HEK293T (cell line): ENCODE data around the gene LMTK3.

Experiments
- CTCF ChIA-PET: fragments of 350-600 bp; formaldehyde crosslinking; extraction: SDS; loops from one replicate; lab custom pipeline; 2021; ENCODE audit warnings: antibody characterized with exemption, inconsistent platforms; lab: Yijun Ruan, JAX
- POLR2A ChIA-PET: fragments of 350-600 bp; formaldehyde crosslinking; extraction: SDS; loops from one replicate; lab custom pipeline; 2020; ENCODE audit warnings: antibody characterized with exemption, inconsistent platforms; lab: Yijun Ruan, JAX
- DNase-seq: peaks from one replicate; pipeline ENCODE4 v3.0.0; 2012; ENCODE audit warnings: mixed read lengths; ENCODE audit errors: extremely low spot score
- ARNT ChIP-seq: fragments of 450-650 bp; IDR thresholded peaks from 2 replicates; pipeline ENCODE4 v1.6.1; 2017; ENCODE audit warnings: mild to moderate bottlenecking
- BHLHE40 ChIP-seq: fragments of 450-650 bp; IDR thresholded peaks from 2 replicates; pipeline ENCODE4 v1.6.1; 2016; ENCODE audit warnings: mild to moderate bottlenecking, moderate library complexity, borderline replicate concordance
- CTBP1 ChIP-seq: fragments of 450-650 bp; IDR thresholded peaks from 2 replicates; pipeline ENCODE4 v1.6.1; 2016; ENCODE audit warnings: borderline replicate concordance
- ELF4 ChIP-seq: fragments of 450-650 bp; IDR thresholded peaks from 2 replicates; pipeline ENCODE4 v1.6.1; 2017; ENCODE audit warnings: antibody characterized with exemption
- FOXA1 ChIP-seq: fragments of 450-650 bp; IDR thresholded peaks from 2 replicates; pipeline ENCODE4 v1.6.1; 2016; ENCODE audit warnings: mild to moderate bottlenecking
- FOXK2 ChIP-seq: fragments of 450-650 bp; IDR thresholded peaks from 2 replicates; pipeline ENCODE4 v1.6.1; 2016; ENCODE audit warnings: mild to moderate bottlenecking
- FOXM1 ChIP-seq: fragments of 450-650 bp; IDR thresholded peaks from 2 replicates; pipeline ENCODE4 v1.6.1; 2017; ENCODE audit warnings: mild to moderate bottlenecking, borderline replicate concordance
- HDGF ChIP-seq: fragments of 450-650 bp; IDR thresholded peaks from 2 replicates; pipeline ENCODE4 v1.6.1; 2017; ENCODE audit warnings: antibody characterized with exemption, borderline replicate concordance
- L3MBTL2 ChIP-seq: fragments of 450-650 bp; conservative IDR thresholded peaks from 2 replicates; pipeline ENCODE4 v1.6.1; 2016; ENCODE audit warnings: mild to moderate bottlenecking
- LEF1 ChIP-seq: fragments of 450-650 bp; IDR thresholded peaks from 2 replicates; pipeline ENCODE4 v1.6.1; 2017; ENCODE audit warnings: mild to moderate bottlenecking, borderline replicate concordance
- NFRKB ChIP-seq: fragments of 450-650 bp; IDR thresholded peaks from 2 replicates; pipeline ENCODE4 v1.6.1; 2016; ENCODE audit warnings: mild to moderate bottlenecking, moderate library complexity
- PKNOX1 ChIP-seq: fragments of 450-650 bp; IDR thresholded peaks from 2 replicates; pipeline ENCODE4 v1.6.1; 2016
- SP1 ChIP-seq: fragments of 450-650 bp; IDR thresholded peaks from 2 replicates; pipeline ENCODE4 v1.6.1; 2017
- SUZ12 ChIP-seq: fragments of 450-650 bp; IDR thresholded peaks from 2 replicates; pipeline ENCODE4 v1.6.1; 2016; ENCODE audit warnings: mild to moderate bottlenecking
- TARDBP ChIP-seq: fragments of 450-650 bp; IDR thresholded peaks from 2 replicates; pipeline ENCODE4 v1.6.1; 2016
- ZNF384 ChIP-seq: fragments of 450-650 bp; IDR thresholded peaks from 2 replicates; pipeline ENCODE4 v1.6.1; 2016

LMTK3 gene

DNA sequence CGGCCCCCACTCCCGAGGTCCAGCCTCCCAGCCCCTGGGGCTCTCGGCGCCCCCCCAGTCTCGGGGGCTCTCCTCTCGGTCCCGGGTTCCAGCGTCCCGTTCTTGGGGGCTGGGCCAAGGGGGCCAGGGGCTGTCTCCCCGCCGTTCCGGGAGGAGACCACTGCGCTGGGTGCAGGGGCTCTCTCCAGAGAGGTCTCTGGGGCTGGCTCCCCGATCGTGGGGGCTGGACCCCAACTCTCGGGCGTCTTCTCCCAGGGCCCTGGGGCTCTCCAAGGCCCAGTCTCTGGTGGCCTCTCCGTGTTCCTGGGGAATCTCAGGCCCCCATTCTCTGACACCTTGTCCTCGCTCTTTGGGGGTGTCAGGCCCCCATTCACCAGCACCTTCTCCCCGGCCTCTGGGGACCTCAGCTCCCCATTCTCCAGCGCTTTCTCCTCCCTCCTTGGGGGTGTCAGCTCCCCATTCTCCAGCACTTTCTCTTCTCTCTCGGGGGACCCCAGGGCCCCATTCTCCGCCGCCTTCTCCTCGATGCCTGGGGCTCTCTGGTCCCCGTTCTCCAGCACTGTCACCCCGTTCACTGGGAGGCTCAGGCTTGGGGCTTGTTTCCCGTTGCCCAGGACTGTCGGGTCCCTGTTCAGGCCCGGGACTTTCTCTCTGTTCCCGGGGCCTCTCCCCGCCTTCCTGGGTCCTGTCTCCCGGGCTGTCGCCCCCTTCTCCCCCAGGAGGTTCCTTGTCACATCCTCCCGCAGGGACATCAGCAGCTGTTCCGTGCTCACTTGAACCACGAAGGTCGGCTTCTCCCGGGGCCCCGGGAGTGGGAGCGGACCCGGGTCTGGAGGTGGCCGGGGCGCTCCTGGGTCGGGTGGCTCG is 13.7 kb downstream of the LMTK3 start:
- no peak for DNase-seq
- POLR2A ChIA-PET: no interaction called here
- TF ChIP-seq FOXK2 (no peak), FOXM1 (no peak), ELF4 (no peak)
- CTCF ChIA-PET: no interaction called here

- TF ChIP-seq FOXA1 (no peak), CTBP1 (no peak), PKNOX1 (no peak), TARDBP (no peak), LEF1 (no peak), HDGF (no peak), ELF4 (no peak), SP1 (no peak), ZNF384 (no peak)
- POLR2A ChIA-PET: no interaction called here
These were observed 14.5 kb downstream of the LMTK3 start for GRCh38 chr19:48496959-48497727.

DNA sequence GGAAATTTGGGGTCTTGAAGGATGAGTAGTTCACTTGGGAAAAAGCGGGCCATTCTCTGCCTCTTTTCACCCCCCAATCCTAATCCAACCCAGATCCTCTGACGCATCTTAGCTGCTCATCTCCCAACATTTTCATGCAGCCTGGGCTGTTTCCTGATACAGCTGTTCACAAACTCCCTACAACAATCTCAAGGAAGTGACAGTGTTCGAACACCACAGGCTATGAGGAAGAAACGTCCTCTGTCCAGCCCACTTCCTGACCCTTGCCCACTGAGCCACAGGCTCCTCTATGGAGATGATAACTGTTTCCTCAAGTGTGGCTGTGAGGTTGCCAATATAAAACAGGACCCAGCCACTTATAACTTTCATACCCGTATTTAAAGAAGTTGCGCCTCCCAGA is 16.2 kb downstream of the LMTK3 start:
- POLR2A ChIA-PET: interaction anchor here (1.0 kb wide), 1 partner anchor 131 kb away, joined by 3 read pairs; the partner anchor contains the start of genes SYNGR4 and TMEM143
- CTCF ChIA-PET: no interaction called here
- no peak for DNase-seq
- TF ChIP-seq LEF1: no peak
- no peak for TF ChIP-seq HDGF
- no peak for TF ChIP-seq FOXA1
- no peak for TF ChIP-seq NFRKB
- TF ChIP-seq CTBP1: no peak
- no peak for TF ChIP-seq SUZ12
- TF ChIP-seq FOXK2: no peak
- no peak for TF ChIP-seq ELF4
- no peak for TF ChIP-seq L3MBTL2
- TF ChIP-seq FOXM1: no peak
- TF ChIP-seq TARDBP: no peak
- no peak for TF ChIP-seq BHLHE40
- no peak for TF ChIP-seq SP1
- no peak for TF ChIP-seq PKNOX1
- no peak for TF ChIP-seq ZNF384

More at GRCh38 chr19:48496959-48497727, 14.5 kb downstream of the LMTK3 start:
- CTCF ChIA-PET: no interaction called here
- no peak for DNase-seq

DNA sequence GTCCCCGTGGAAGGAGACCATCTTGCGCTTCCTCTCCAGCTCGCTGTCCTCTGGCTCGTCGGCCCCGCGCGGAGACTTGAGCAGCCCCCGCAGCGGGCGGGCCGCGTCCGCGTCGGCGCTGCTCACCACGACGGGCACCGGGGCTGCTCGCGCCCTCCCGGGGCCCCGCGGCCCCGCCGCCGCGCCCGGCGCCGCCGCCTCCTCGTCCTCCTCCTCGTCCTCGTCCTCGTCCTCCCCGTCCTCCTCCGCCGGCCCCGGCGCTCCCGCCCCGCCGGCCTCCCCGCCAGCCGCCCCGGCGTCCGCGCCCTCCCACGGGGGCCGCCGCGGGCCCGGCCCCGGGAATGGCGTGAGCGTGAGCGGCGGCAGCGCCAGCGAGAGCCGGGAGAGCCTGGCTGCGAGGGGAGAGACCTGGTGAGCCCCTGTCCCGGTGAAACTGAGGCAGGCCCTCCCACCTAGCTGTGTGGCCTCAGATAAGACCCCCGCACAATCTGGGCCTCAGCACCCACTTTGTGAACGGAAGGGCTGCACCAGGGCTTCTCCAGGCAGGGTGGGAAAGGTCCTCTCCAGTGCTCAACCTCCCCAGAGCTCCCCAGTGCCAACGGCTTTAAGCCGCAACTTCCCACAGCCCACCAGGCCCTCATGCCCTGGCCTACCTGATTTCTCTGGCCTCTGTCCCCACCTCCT is 17.8 kb downstream of the LMTK3 start:
- ChIA-PET CTCF (interaction anchor here (0.6 to 1.9 kb wide), 3 partner anchors 12 to 223 kb away, joined by 5 to 7 read pairs (median 6); no protein-coding TSS in a partner anchor), POLR2A (interaction anchor here (0.7 to 1.7 kb wide), 12 partner anchors 8 to 290 kb away, joined by 3 to 6 read pairs (median 4); partner anchors contain the start of genes GRWD1, KDELR1, RPL18 and SPHK2)
- TF ChIP-seq FOXK2 (no peak), FOXA1 (no peak), CTBP1 (no peak), PKNOX1 (no peak), NFRKB (no peak), TARDBP (no peak), SUZ12 (no peak), ELF4 (no peak), ARNT (no peak), BHLHE40 (no peak), ZNF384 (no peak), HDGF (no peak), SP1 (no peak), FOXM1 (no peak), L3MBTL2 (no peak), LEF1 (no peak)
- no peak for DNase-seq

GRCh38 chr19:48492925-48493717 is 18.5 kb downstream of the LMTK3 start:
- POLR2A ChIA-PET: interaction anchor here (0.6 to 1.7 kb wide), 14 partner anchors 9 to 290 kb away, joined by 3 to 6 read pairs (median 4); partner anchors contain the start of genes GRWD1, KDELR1, RPL18 and SPHK2
- CTCF ChIA-PET: interaction anchor here (0.6 to 1.9 kb wide), 3 partner anchors 13 to 222 kb away, joined by 5 to 7 read pairs (median 6); no protein-coding TSS in a partner anchor
- peak; percentile 95 for DNase-seq
- TF ChIP-seq SP1 (peak; percentile 74), ARNT (no peak), FOXA1 (no peak), FOXM1 (no peak)
